Measurements from ENCODE around the gene ALX3. TPM values are rescaled to one million over a fixed set of nuclear protein-coding genes. Genes with fewer than 3 reads are reported as not detected.

Gene ALX3
- total RNA-seq, 4 donors from 2014 or later, result not detected

GRCh38 chr1:110057963-110058518 lies 12.4 kb downstream of the ALX3 start:
- no peak overlapping the region for H3K27ac ChIP-seq
- TF ChIP-seq POLR2A (IDR thresholded peaks at IDR 0.05), result no peak
- no peak for TF ChIP-seq CTCF (IDR thresholded peaks at IDR 0.05)
- H3K4me1 ChIP-seq, result peaks cover 4 to 19% (median 11%) of the 10 kb centered on the region in 4 donors
- H3K36me3 ChIP-seq, result peaks cover 0 to 24% (median 10%) of the 10 kb centered on the region in 4 donors
- no peak for DNase-seq
- intact Hi-C loops (cut with DNase I; ENCODE audit: low total_unique reads) (no loop called here), in situ Hi-C loops (cut with MboI; ENCODE audit: low pct_ligation_motif_present in 1 of 4, low pct_unique_long_range_greater_than_20kb in 1 of 4, low sequenced_read_pairs in 3 of 4) (no loop called here)
- H3K9me3 ChIP-seq, result no peaks in the 10 kb centered on the region
- WGBS, 2 donors (ENCODE audit: low coverage in 1 of 2), result 77 to 80% methylated on average over 6 to 7 of the region's 7 CpGs
- H3K27me3 ChIP-seq, result no peaks in the 10 kb centered on the region
- H3K4me3 ChIP-seq, result no peak overlapping the region

- WGBS, 2 donors (ENCODE audit: low coverage in 1 of 2), result 25 to 43% methylated on average over 1 to 3 of the region's 3 CpGs
- Histone ChIP-seq H3K4me1 (peaks cover 4 to 19% (median 11%) of the 10 kb centered on the region in 4 donors), H3K27ac (peak overlapping the region in 3 of 4 donors; percentile 2 to 57 (median 20)), H3K27me3 (no peaks in the 10 kb centered on the region), H3K4me3 (no peak overlapping the region), H3K36me3 (peaks cover 0 to 34% (median 12%) of the 10 kb centered on the region in 4 donors), H3K9me3 (no peaks in the 10 kb centered on the region)
- no peak for TF ChIP-seq EP300 (IDR thresholded peaks at IDR 0.05; ENCODE audit: low read depth)
- TF ChIP-seq POLR2A (IDR thresholded peaks at IDR 0.05), result no peak
- no peak for TF ChIP-seq POLR2AphosphoS5 (IDR thresholded peaks at IDR 0.05)
- no peak for TF ChIP-seq CTCF (IDR thresholded peaks at IDR 0.05)
- intact Hi-C loops (cut with DNase I; ENCODE audit: low total_unique reads) (no loop called here), in situ Hi-C loops (cut with MboI; ENCODE audit: low pct_ligation_motif_present in 1 of 4, low pct_unique_long_range_greater_than_20kb in 1 of 4, low sequenced_read_pairs in 3 of 4) (no loop called here)
- DNase-seq, result peak; percentile 44
Measured at GRCh38 chr1:110056776-110057175, 13.7 kb downstream of the ALX3 start.

- WGBS, 2 donors (ENCODE audit: low coverage in 1 of 2), result 69 to 78% methylated on average over 3 to 4 of the region's 4 CpGs
- in situ Hi-C loops (cut with MboI; ENCODE audit: low pct_ligation_motif_present in 1 of 4, low pct_unique_long_range_greater_than_20kb in 1 of 4, low sequenced_read_pairs in 3 of 4), result no loop called here
- TF ChIP-seq EP300 (IDR thresholded peaks at IDR 0.05; ENCODE audit: low read depth), result no peak
- no peak for TF ChIP-seq POLR2A (IDR thresholded peaks at IDR 0.05)
- TF ChIP-seq CTCF (IDR thresholded peaks at IDR 0.05), result no peak
- TF ChIP-seq POLR2AphosphoS5 (IDR thresholded peaks at IDR 0.05), result no peak
- Histone ChIP-seq H3K27me3 (no peaks in the 10 kb centered on the region), H3K36me3 (peaks cover 0 to 39% (median 12%) of the 10 kb centered on the region in 4 donors), H3K27ac (peak overlapping the region in 3 of 4 donors; percentile 2 to 57 (median 20)), H3K9me3 (no peaks in the 10 kb centered on the region), H3K4me1 (peaks cover 4 to 19% (median 11%) of the 10 kb centered on the region in 4 donors), H3K4me3 (no peak overlapping the region)
- intact Hi-C loops (cut with DNase I; ENCODE audit: low total_unique reads), result no loop called here
- no peak for DNase-seq
Measured at GRCh38 chr1:110056285-110056683, 14.2 kb downstream of the ALX3 start.

- TF ChIP-seq CTCF (IDR thresholded peaks at IDR 0.05) (no peak), POLR2AphosphoS5 (IDR thresholded peaks at IDR 0.05) (peak in 1 of 3 donors; percentile 35)
- no peak for DNase-seq
- WGBS, 2 donors (ENCODE audit: low coverage in 1 of 2), result 55 to 80% methylated on average over 3 to 5 of the region's 5 CpGs
- Histone ChIP-seq H3K27me3 (no peaks in the 10 kb centered on the region), H3K27ac (peak overlapping the region in 2 of 4 donors; percentile 2 to 57), H3K36me3 (peaks cover 0 to 45% (median 12%) of the 10 kb centered on the region in 4 donors), H3K4me3 (no peak overlapping the region), H3K9me3 (no peaks in the 10 kb centered on the region), H3K4me1 (peaks cover 4 to 19% (median 11%) of the 10 kb centered on the region in 4 donors)
- in situ Hi-C loops (cut with MboI; ENCODE audit: low pct_ligation_motif_present in 1 of 4, low pct_unique_long_range_greater_than_20kb in 1 of 4, low sequenced_read_pairs in 3 of 4) (no loop called here), intact Hi-C loops (cut with DNase I; ENCODE audit: low total_unique reads) (no loop called here)
Measured at GRCh38 chr1:110055493-110056284, 14.8 kb downstream of the ALX3 start.

All from transverse colon (tissue), 4 donors.